H1 (cell line): ENCODE measurements around the gene PSMD3. TPM values are rescaled to one million over a fixed set of nuclear protein-coding genes. Genes with fewer than 3 reads are reported as not detected.

ENCODE experiments used
- CTCF ChIA-PET: fragments of 300-600 bp; sonication (Branson Sonifier 250); formaldehyde crosslinking; loops from one replicate; lab custom pipeline; 2021; ENCODE audit not compliant: partially characterized antibody; lab: Charles Lee
- POLR2A ChIA-PET: fragments of 300-600 bp; sonication (Branson Sonifier 250); formaldehyde crosslinking; loops from one replicate; lab custom pipeline; 2021; ENCODE audit warnings: inconsistent platforms; ENCODE audit not compliant: partially characterized antibody; lab: Charles Lee
- DNase-seq, 2 experiments: peaks; one replicate each; pipeline versions ENCODE4 v3.0.0 to v3.0.0-alpha.2; 2010 to 2022; ENCODE audit warnings: low spot score in 2 of 2, low read depth in 1 of 2, mixed read lengths in 1 of 2
- FAIRE-seq: peaks from 2 replicates; lab custom pipeline; 2011; peaks lifted over from hg19 to GRCh38; lab: Jason Lieb, UNC
- H2AFZ ChIP-seq: 2 replicates; pipeline ENCODE4 v1.8.1; 2012; ENCODE audit warnings: low read length, inconsistent platforms
- H2AK5ac ChIP-seq: 2 replicates; pipeline ENCODE4 v1.6.1; 2013; ENCODE audit warnings: low read depth, low read length
- H2BK120ac ChIP-seq: replicated peaks from 2 replicates; pipeline ENCODE3; 2013; ENCODE audit warnings: low read depth, low read length, inconsistent platforms
- H2BK12ac ChIP-seq: 2 replicates; pipeline ENCODE4 v1.6.1; 2013; ENCODE audit warnings: low read depth, low read length
- H2BK15ac ChIP-seq: 2 replicates; pipeline ENCODE4 v1.6.1; 2013; ENCODE audit warnings: low read length
- H2BK20ac ChIP-seq: 2 replicates; pipeline ENCODE4 v1.6.1; 2013; ENCODE audit warnings: low read length
- H2BK5ac ChIP-seq: 2 replicates; pipeline ENCODE4 v1.6.1; 2013; ENCODE audit warnings: low read depth, low read length
- H3K14ac ChIP-seq: 2 replicates; pipeline ENCODE4 v1.6.1; 2013; ENCODE audit warnings: inconsistent platforms; ENCODE audit not compliant: insufficient read length
- H3K18ac ChIP-seq: 2 replicates; pipeline ENCODE4 v1.6.1; 2013; ENCODE audit warnings: low read length; ENCODE audit errors: extremely low read depth
- H3K23ac ChIP-seq: 2 replicates; pipeline ENCODE4 v1.6.1; 2013; ENCODE audit warnings: inconsistent platforms; ENCODE audit not compliant: insufficient read length
- H3K23me2 ChIP-seq: 2 replicates; pipeline ENCODE4 v1.6.1; 2013; ENCODE audit warnings: low read depth, low read length
- H3K27ac ChIP-seq: 2 replicates; pipeline ENCODE4 v1.6.1; 2011; ENCODE audit warnings: low read depth, low read length, inconsistent platforms
- H3K27me3 ChIP-seq, 4 experiments: replicated peaks in 1 of 4; 1 replicate in 1 of 4; 2 replicates in 3 of 4; pipeline versions ENCODE4 v1.6.1 to v1.8.1; 2011 to 2013; ENCODE audit warnings: low read length in 3 of 4, mild to moderate bottlenecking in 3 of 4, inconsistent platforms in 2 of 4, mixed read lengths in 2 of 4, moderate library complexity in 1 of 4; ENCODE audit not compliant: control insufficient read depth in 3 of 4, insufficient read depth in 3 of 4; ENCODE audit errors: extremely low read depth in 1 of 4
- H3K36me3 ChIP-seq, 4 experiments: 2 replicates each; pipeline versions ENCODE4 v1.6.1 to v1.8.1; 2011 to 2013; ENCODE audit warnings: mild to moderate bottlenecking in 4 of 4, low read length in 3 of 4, moderate library complexity in 2 of 4, control low read depth in 1 of 4, inconsistent platforms in 1 of 4; ENCODE audit not compliant: insufficient read depth in 4 of 4, control insufficient read depth in 2 of 4
- H3K4ac ChIP-seq: replicated peaks from 2 replicates; pipeline ENCODE3; 2013; ENCODE audit warnings: low read length, low read depth, mixed read lengths, inconsistent platforms; ENCODE audit not compliant: insufficient read length
- H3K4me1 ChIP-seq, 4 experiments: replicated peaks in 1 of 4; 1 replicate in 1 of 4; 2 replicates in 3 of 4; pipeline versions ENCODE4 v1.6.1 to v1.8.1; 2011 to 2013; ENCODE audit warnings: low read length in 3 of 4, inconsistent platforms in 2 of 4, mixed read lengths in 1 of 4; ENCODE audit not compliant: insufficient read depth in 4 of 4, control insufficient read depth in 3 of 4
- H3K4me2 ChIP-seq, 2 experiments: 2 replicates each; pipeline versions ENCODE4 v1.6.1 to v1.8.1; 2011 to 2013; ENCODE audit warnings: low read depth in 2 of 2, low read length in 2 of 2, control low read depth in 1 of 2, inconsistent platforms in 1 of 2, mild to moderate bottlenecking in 1 of 2; ENCODE audit not compliant: insufficient read depth in 1 of 2
- H3K4me3 ChIP-seq, 4 experiments: fragments of 200-600, 300-600 bp in 1 of 4; sonication (generic), shearing (Covaris generic), sonication (Bioruptor Twin) in 1 of 4; 2 replicates each; pipeline versions ENCODE4 v1.5.1 to v1.8.1; 2011 to 2016; ENCODE audit warnings: low read length in 4 of 4, low read depth in 3 of 4, control low read depth in 2 of 4, inconsistent platforms in 2 of 4, mild to moderate bottlenecking in 2 of 4, mixed read lengths in 1 of 4, moderate library complexity in 1 of 4; ENCODE audit not compliant: insufficient read depth in 2 of 4; ENCODE audit errors: extremely low read depth in 1 of 4
- H3K56ac ChIP-seq: replicated peaks from 2 replicates; pipeline ENCODE3; 2013; ENCODE audit warnings: low read depth, mild to moderate bottlenecking, mixed read lengths, low read length, inconsistent platforms; ENCODE audit not compliant: insufficient read length
- H3K79me1 ChIP-seq: 2 replicates; pipeline ENCODE4 v1.6.1; 2013; ENCODE audit warnings: low read depth, low read length, control low read depth
- H3K79me2 ChIP-seq, 2 experiments: 2 replicates each; pipeline versions ENCODE4 v1.6.1 to v1.8.1; 2012 to 2013; ENCODE audit warnings: low read length in 2 of 2, mild to moderate bottlenecking in 2 of 2, inconsistent platforms in 1 of 2; ENCODE audit not compliant: insufficient read depth in 2 of 2, control insufficient read depth in 1 of 2
- H3K9ac ChIP-seq, 4 experiments: replicated peaks in 1 of 4; 1 replicate in 1 of 4; 2 replicates in 3 of 4; pipeline versions ENCODE4 v1.6.1 to v1.8.1; 2011 to 2013; ENCODE audit warnings: low read depth in 3 of 4, low read length in 3 of 4, control low read depth in 2 of 4, mild to moderate bottlenecking in 2 of 4, moderate library complexity in 2 of 4, inconsistent platforms in 1 of 4; ENCODE audit errors: extremely low read depth in 1 of 4
- H3K9me3 ChIP-seq, 2 experiments: 2 replicates each; pipeline versions ENCODE4 v1.6.1 to v1.8.1; 2012 to 2013; ENCODE audit warnings: mild to moderate bottlenecking in 2 of 2, moderate library complexity in 2 of 2, control low read depth in 1 of 2, inconsistent platforms in 1 of 2, low read depth in 1 of 2, low read length in 1 of 2, mixed read lengths in 1 of 2; ENCODE audit not compliant: insufficient read depth in 2 of 2
- H4K20me1 ChIP-seq, 2 experiments: replicated peaks in 1 of 2; 2 replicates each; pipeline versions ENCODE3 to v1.8.1; 2011 to 2013; ENCODE audit warnings: inconsistent platforms in 2 of 2, low read length in 2 of 2, mild to moderate bottlenecking in 1 of 2; ENCODE audit not compliant: insufficient read depth in 2 of 2, control insufficient read depth in 1 of 2
- H4K5ac ChIP-seq: 2 replicates; pipeline ENCODE4 v1.6.1; 2013; ENCODE audit warnings: low read length, low read depth, mixed read lengths, inconsistent platforms; ENCODE audit not compliant: insufficient read length
- H4K8ac ChIP-seq: 2 replicates; pipeline ENCODE4 v1.8.0; 2013; ENCODE audit warnings: mild to moderate bottlenecking, moderate library complexity, low read length, inconsistent platforms; ENCODE audit not compliant: insufficient read depth; ENCODE audit errors: extremely low read depth
- H4K91ac ChIP-seq: replicated peaks from 2 replicates; pipeline ENCODE3; 2013; ENCODE audit warnings: low read length, mixed read lengths, inconsistent platforms; ENCODE audit not compliant: insufficient read length
- BACH1 ChIP-seq: IDR thresholded peaks from 2 replicates; pipeline ENCODE4 v1.6.1; 2012; ENCODE audit warnings: low read length, improper control_type of control experiment
- HDAC6 ChIP-seq: IDR thresholded peaks from one replicate; pipeline ENCODE4 v1.7.1; 2012; ENCODE audit warnings: low read depth, mild to moderate bottlenecking, inconsistent platforms, low read length, moderate library complexity
- WGBS, 2 experiments: shearing (Covaris generic) in 1 of 2; methylation state at CpG; one replicate each; pipeline versions ENCODE4 v1.1.6 to v1.1.7; 2013 to 2015; ENCODE audit warnings: low lambda C conversion rate in 2 of 2, mixed read lengths in 2 of 2, inconsistent platforms in 1 of 2, low coverage in 1 of 2, missing lambda C conversion rate in 1 of 2; ENCODE audit not compliant: insufficient replicate concordance in 2 of 2, insufficient coverage in 1 of 2, insufficient read length in 1 of 2; ENCODE audit errors: extremely low coverage in 1 of 2, missing lambda C conversion rate in 1 of 2; 5-methylcytosine and 5-hydroxymethylcytosine counted together
- polyA plus RNA-seq, 7 experiments: library from polyadenylated mRNA; depleted of rRNA in 3 of 7; stranded (reverse) in 5 of 7; unstranded in 2 of 7; fragments of >200 nt in 5 of 7; fragments of 200-250 nt in 2 of 7; gene quantifications; 1 replicate in 5 of 7; 2 replicates in 1 of 7; 4 replicates in 1 of 7; pipeline versions ENCODE4 v1.2.1 to v1.2.3, GENCODE V29; 2011 to 2013; ENCODE audit warnings: missing spikeins in 2 of 7, mixed read lengths in 2 of 7
- total RNA-seq: library from RNA; stranded (reverse); fragmentation: NEBNext Ultra II Directional; extraction: Animal tissue kit (Norgen Biotek cat#: 25700); gene quantifications from 2 replicates; pipeline ENCODE4 v1.2.1, GENCODE V29; 2021

Gene PSMD3
- total and polyA plus RNA-seq, 2 of the 8 experiments (the other 6 are each of a cell fraction or from before 2014, with no cell fraction given): 151 to 198 TPM

DNA sequence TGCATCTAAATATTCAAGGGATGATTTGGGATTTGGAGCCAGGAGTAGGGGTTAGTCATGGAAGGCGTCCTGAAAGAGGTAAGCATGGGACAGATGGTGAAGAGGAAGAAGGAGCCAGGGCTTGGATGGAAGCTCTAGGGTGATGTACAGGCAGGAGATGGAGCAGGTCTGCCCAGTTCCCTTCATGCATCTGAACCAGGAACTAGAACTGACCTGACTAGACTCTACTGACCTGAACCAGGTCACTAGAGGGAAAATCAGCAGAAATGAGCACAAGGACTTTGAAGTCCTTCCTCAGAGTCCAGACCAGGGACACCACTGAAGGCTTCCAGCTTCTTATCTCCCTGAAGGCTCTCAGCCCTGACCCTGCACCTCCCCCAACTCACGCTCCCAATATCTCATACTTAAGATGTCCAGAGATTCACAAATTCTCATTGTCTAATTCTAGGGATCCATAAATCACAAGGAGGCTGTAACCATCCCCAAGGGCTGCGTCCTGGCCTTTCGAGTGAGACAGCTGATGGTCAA, 9.5 kb upstream of the PSMD3 start:
- Histone ChIP-seq H2BK15ac (no peak overlapping the region), H3K4ac (no peak overlapping the region), H3K4me2 (no peak overlapping the region), H2BK120ac (no peak overlapping the region), H3K4me3 (no peak overlapping the region), H3K23ac (no peak overlapping the region), H3K4me1 (no peaks in the 10 kb centered on the region), H3K56ac (no peak overlapping the region), H3K79me1 (no peaks in the 10 kb centered on the region), H3K79me2 (no peaks in the 10 kb centered on the region), H4K8ac (no peak overlapping the region), H4K5ac (no peak overlapping the region), H2BK20ac (no peak overlapping the region), H3K23me2 (no peaks in the 10 kb centered on the region), H3K36me3 (no peaks in the 10 kb centered on the region), H2AFZ (no peak overlapping the region), H4K20me1 (no peaks in the 10 kb centered on the region), H3K9me3 (no peaks in the 10 kb centered on the region), H3K18ac (no peak overlapping the region), H3K27me3 (peaks cover 0 to 3% (median 1%) of the 10 kb centered on the region in 4 experiments; a peak in 3 of 7 replicates), H4K91ac (no peak overlapping the region), H2BK5ac (no peak overlapping the region), H3K14ac (no peak overlapping the region), H3K9ac (no peak overlapping the region), H2AK5ac (no peak overlapping the region), H3K27ac (no peak overlapping the region), H2BK12ac (no peak overlapping the region)
- DNase-seq (no peak), FAIRE-seq (no peak)
- CTCF ChIA-PET: interaction anchor here (0.6 to 11.9 kb wide), 5 partner anchors 9 to 191 kb away, joined by 3 to 96 read pairs (median 4); partner anchors contain the start of genes GSDMA and PSMD3
- POLR2A ChIA-PET: interaction anchor here (0.7 to 2.0 kb wide), 2 partner anchors 9 to 12 kb away, joined by 3 to 7 read pairs; partner anchors contain the start of gene PSMD3
- no peak for TF ChIP-seq BACH1
- no peak for TF ChIP-seq HDAC6
- 96% methylated on average over 4 of the region's 4 CpGs; no CpG with 5 or more reads in 1 of the 2 experiments for whole genome bisulfite sequencing, 2 experiments
